Measurements from ENCODE around the gene ATP2A2. TPM values are rescaled to one million over a fixed set of nuclear protein-coding genes. Genes with fewer than 3 reads are reported as not detected.
A peak's percentile ranks its signal among the peaks of the same experiment; 100 is the strongest.

ATP2A2 gene
- total and polyA plus RNA-seq, 2 of the 4 experiments (the other 2 are of a cell fraction): 166 to 225 TPM

DNA sequence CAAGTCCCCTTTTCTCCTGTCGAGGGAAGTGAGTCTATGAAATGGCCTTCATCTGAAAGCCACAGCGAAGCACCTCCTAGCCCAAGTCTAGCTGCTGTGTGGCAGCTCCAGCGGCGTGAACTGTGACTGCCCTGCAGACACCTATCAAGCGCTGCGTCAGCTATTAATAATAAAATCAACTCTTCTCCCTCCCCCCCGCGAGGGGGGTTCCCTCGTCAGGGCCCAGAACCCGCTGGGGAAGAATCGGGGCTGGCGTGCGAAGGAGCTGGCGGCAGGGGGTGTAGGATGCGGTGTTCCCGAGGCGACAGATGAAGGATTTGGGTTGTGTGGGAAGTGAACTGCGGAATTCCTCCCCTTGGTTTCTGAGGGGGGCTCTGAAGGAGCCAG is 662 bp upstream of the ATP2A2 start:
- ATAC-seq (ENCODE audit: low read depth): peak; percentile 4; the same call in 1 of the 2 replicates
- peak overlapping the region; percentile 94 for H3K4ac ChIP-seq (ENCODE audit: low read depth, low read length)
- intact Hi-C loops (cut with micrococcal nuclease): loop anchor here (2.0 to 5.0 kb wide), 2 partner anchors 158 to 180 kb away; partner anchors contain the start of gene IFT81

More for the DNA sequence above, 662 bp upstream of the ATP2A2 start:
- H3K27me3 ChIP-seq (ENCODE audit: control insufficient read depth, insufficient read depth, low read length): no peaks in the 10 kb centered on the region
- peak overlapping the region; percentile 86 to 90 for H4K8ac ChIP-seq (ENCODE audit: low read depth in 2 of 2, low read length in 2 of 2)
- peaks cover 38% of the 10 kb centered on the region for H4K20me1 ChIP-seq (ENCODE audit: insufficient read depth, low read length)
- peak overlapping the region; percentile 45; the same call in 1 of the 3 replicates for H2BK15ac ChIP-seq (ENCODE audit: low read depth, low read length)
- H2AFZ ChIP-seq (replicated peaks; ENCODE audit: low read length, poor library complexity): peak overlapping the region; percentile 98
- peaks cover 0 to 16% of the 10 kb centered on the region in 2 experiments; a peak in 2 of 4 replicates for H3K79me1 ChIP-seq (ENCODE audit: low read depth in 1 of 2, low read length in 2 of 2)
- peak overlapping the region; percentile 97 for H3K9ac ChIP-seq (ENCODE audit: low read depth, low read length)
- peak; percentile 33 for DNase-seq
- peak overlapping the region; percentile 78 for H3K18ac ChIP-seq (ENCODE audit: low read depth, low read length)
- BruUV-seq (replicated peaks): no TSS peak
- H4K5ac ChIP-seq (ENCODE audit: low read depth, low read length): peak overlapping the region; percentile 84
- peak overlapping the region; percentile 62 for H4K91ac ChIP-seq (ENCODE audit: insufficient read depth, low read depth, low read length)
- dilution Hi-C loops (cut with HindIII; ENCODE audit: low sequenced_read_pairs, unreplicated experiment): no loop called here
- no peaks in the 10 kb centered on the region for H3K9me3 ChIP-seq (ENCODE audit: control insufficient read depth, insufficient read depth, low read length)
- peak overlapping the region; percentile 80 for H2AK9ac ChIP-seq (replicated peaks; ENCODE audit: low read depth, low read length, poor library complexity)
- H2BK20ac ChIP-seq (ENCODE audit: low read depth, low read length): peak overlapping the region; percentile 29; the same call in 1 of the 2 replicates
- H2AK5ac ChIP-seq (ENCODE audit: low read depth, low read length): peak overlapping the region; percentile 85
- ChIA-PET POLR2A (ENCODE audit: unreplicated experiment) (interaction anchor here (0.6 to 0.9 kb wide), 2 partner anchors 11 to 550 kb away, joined by 3 to 4 read pairs; no protein-coding TSS in a partner anchor), CTCF (interaction anchor here (0.5 to 1.5 kb wide), 3 partner anchors 11 to 170 kb away, joined by 3 to 4 read pairs (median 3); partner anchors contain the start of gene ARPC3)
- peaks cover 7% of the 10 kb centered on the region for H3K4me1 ChIP-seq (ENCODE audit: control insufficient read depth, insufficient read depth, low read length)
- peak overlapping the region; percentile 82 for H3K4me2 ChIP-seq (ENCODE audit: low read depth, low read length)
- peak overlapping the region; percentile 96 for H3K23ac ChIP-seq (ENCODE audit: low read depth, low read length)
- 7% methylated on average over 3 of the region's 18 CpGs; no CpG with 5 or more reads in 1 of the 2 experiments for WGBS, 2 experiments (ENCODE audit: extremely low coverage in 2 of 2, insufficient read length in 1 of 2)
- peak overlapping the region; percentile 85; the same call in 1 of the 2 replicates for H3K56ac ChIP-seq (ENCODE audit: extremely low read depth, insufficient read depth, low read length)
- H2BK120ac ChIP-seq (ENCODE audit: low read depth, low read length): peak overlapping the region; percentile 92
- peak overlapping the region; percentile 98 for H3K27ac ChIP-seq (ENCODE audit: insufficient read depth, low read length)
- in situ Hi-C loops (cut with MboI; ENCODE audit: low sequenced_read_pairs): no loop called here
- H3K14ac ChIP-seq (replicated peaks; ENCODE audit: low read depth, low read length): peak overlapping the region; percentile 99
- TF ChIP-seq MAFK (IDR thresholded peaks at IDR 0.05; ENCODE audit: low read depth, low read length) (peak; percentile 46; the same call in 1 of the 2 replicates), MAZ (IDR thresholded peaks at IDR 0.05; ENCODE audit: borderline replicate concordance, low read depth, low read length) (no peak; the same call in 1 of the 2 replicates)
- H3K9me1 ChIP-seq (ENCODE audit: insufficient read depth, low read length): 0 out of 2 replicates have a peak, but pooled peaks cover 4% of the 10 kb centered on the region
- H3K4me3 ChIP-seq (ENCODE audit: insufficient read depth, low read depth, low read length): peak overlapping the region; percentile 93
- H2BK5ac ChIP-seq (ENCODE audit: low read depth, low read length, poor library complexity, severe bottlenecking): peak overlapping the region; percentile 96
- peaks cover 2% of the 10 kb centered on the region for H3K36me3 ChIP-seq (ENCODE audit: control insufficient read depth, insufficient read depth, low read length)
